ENCODE data around the gene USP40.
A peak's percentile ranks its signal among the peaks of the same experiment; 100 is the strongest.

USP40 gene

DNA sequence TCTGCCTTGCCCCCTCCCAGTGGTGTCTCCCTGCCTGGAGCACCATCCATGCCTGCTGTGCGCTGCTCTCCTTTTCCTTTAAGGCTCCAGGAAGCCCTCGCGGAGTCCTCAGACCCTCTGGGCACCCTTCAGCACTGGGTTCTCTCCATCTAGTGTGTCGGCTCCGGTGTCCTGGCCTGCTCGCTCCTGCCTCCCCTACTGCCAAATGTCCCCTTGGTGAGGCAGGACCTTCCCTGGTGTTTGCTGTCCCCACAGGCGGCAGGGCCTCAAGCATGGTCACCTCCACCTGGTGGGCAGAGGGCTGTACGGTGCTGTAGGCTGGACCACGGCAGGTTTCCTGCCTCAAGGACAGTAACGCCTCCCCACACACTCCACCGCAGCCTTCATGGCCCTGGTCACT, 122.1 kb downstream of the USP40 start:
- no peak for DNase-seq (ENCODE audit: low spot score)

DNA sequence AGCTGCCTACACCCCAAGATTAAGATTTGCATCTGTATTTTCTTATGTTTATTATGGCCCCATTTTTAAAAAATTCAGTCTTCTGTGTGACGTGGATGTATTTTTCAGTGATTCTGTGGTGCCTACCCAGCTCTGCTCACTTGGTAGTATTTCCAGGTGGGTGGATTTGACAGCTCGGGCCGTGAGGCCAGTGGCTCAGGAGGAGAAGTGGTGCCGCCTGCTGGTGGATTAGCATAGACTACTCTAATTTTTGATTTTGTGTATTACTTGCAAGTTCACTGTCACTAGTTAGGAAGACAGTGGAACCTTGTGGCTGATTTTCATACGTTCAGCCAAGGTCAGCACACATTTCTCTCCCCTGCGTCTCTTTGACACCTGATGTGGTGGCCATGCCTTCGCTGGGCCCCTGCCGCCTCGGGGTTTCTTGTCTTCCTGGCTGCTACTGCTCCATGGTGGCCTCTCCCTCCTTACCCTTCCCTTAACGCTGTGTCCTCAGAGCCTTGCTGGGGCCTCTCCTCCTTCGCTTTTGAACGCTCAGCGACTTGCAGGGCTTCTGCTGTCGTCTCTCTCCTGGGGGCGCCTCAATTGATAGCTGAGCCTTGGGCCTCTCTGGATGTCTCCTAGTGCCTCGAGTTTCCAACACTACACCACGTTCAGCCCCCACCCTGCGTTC, 122.9 kb downstream of the USP40 start:
- DNase-seq (ENCODE audit: low spot score), result peak; percentile 84

DNA sequence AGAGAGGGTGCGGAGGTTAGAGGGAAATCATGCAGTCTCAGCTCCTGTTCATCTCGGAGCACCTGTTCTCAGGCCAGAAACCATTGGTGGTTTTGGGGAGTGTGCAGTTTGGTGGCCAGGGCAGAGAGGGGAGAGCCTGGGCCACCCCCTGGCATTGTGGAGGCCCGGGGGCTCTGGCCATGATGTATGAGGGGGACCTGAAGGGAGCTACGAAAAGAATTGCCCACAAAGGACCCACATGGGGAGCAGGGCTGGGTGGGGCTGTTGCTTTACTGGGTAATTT, 124.6 kb downstream of the USP40 start:
- no peak for DNase-seq (ENCODE audit: low spot score)

DNA sequence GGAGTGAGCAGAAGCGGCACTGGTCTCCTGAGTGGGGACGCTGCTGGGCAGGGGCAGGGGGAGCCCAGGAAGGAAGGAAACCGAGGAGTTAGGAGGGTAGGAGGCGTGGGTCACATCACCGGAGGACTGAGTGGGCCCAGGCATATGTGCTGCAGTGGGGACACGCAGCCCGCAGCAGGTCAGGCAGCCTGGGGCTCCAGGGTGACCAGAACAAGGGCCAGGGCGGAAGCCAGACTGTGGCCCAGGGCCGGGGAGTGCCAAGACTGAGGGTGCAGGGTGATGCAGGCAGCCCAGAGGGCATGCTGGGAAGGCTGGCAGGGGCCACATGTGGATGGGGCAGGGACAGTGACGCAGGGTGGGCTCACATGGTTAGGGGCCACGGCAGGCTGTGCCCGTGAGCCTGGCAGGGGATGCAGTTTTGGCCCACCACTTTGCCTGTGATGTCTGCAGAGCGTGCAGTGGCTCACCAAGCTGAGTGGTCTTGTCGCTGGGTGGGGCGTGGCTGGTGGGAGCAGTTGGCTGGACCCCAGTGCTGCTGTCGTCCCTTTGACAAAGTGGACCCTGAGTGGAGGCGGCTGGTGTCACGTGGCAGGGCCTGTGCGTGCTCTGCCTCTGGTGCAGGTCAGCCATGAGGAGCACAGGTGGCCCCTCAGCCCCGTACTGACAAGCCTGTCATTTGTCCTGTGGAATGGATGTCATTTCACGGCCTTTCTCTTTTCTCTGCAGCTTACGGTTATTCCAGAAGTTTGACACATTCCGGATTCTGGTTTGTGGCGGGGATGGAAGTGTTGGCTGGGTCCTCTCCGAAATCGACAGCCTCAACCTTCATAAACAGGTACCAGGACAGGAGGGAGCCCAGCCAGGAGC, 125.2 kb downstream of the USP40 start:
- DNase-seq (ENCODE audit: low spot score), result no peak

DNA sequence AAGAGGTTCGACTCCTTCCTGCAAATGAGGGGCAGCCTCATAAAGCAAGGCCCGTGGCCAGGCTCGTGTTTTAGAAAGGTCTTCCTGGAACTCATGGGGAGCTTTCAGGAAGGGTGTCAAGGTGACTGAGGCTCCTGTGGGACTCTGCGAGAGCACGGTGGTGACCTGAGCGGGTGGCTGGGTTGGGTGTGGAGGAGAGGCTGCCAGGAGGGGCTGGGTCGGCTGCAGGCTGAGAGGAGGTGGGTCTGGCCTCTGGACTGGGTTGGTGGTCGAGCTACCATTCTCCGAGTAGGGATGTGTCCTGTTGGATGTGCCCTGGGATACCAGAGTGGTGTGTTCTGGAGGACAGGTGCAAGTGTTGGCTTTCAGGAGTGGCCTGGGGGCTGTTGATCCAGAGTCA, 125.9 kb downstream of the USP40 start:
- no peak for DNase-seq (ENCODE audit: low spot score)

DNA sequence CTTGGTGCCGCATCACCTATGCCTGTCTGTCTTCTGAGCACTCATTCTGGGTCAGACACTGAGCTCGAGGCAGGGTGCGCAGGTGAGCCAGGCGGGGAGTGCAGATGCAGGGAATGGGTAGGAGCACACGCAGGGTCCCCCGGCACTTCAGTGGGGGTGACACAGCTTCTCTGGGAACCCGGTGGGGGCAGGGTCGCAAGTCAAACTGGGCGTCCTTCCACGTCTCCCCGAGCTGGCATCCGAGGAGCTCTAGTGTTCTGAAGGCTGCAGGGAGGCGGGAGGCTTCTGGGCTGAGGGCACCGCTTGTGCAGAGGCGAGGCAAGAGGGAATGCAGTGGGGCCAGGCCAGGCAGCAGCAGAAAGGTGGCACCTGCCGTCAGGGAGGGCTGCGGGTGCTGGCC, 126.3 kb downstream of the USP40 start:
- no peak for DNase-seq (ENCODE audit: low spot score)

GRCh38 chr2:233439191-233439590, 127.4 kb downstream of the USP40 start:
- no peak for DNase-seq (ENCODE audit: low spot score)

DNA sequence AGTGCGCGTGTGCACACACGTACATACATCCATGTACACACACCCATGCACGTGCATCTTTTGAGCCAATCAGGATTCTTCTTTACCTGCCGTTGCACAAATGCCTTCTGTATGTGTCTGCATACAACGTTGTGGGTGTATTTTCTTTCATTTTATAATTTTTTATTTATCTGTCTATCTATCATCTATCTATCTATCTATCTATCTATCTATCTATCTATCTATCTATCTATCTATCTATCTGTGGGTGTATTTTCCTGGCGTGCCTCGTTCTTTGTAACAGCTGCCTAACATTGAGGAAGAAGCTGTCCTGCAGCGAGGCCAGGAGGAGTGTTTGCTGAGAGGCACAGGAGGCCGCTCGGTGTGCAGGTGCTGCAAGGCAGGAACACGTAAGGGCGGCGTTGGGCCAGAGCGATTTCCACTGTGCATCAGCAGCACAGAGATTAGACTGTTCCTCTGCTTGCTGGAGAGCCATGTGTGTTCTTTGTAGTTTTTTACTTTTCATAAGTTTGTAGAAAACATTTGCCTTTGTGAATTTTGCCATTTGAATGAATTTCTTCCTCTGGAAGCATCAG, 127.9 kb downstream of the USP40 start:
- DNase-seq (ENCODE audit: low spot score), result no peak

GRCh38 chr2:233437439-233437955, 129.1 kb downstream of the USP40 start:
- DNase-seq (ENCODE audit: low spot score), result no peak

DNA sequence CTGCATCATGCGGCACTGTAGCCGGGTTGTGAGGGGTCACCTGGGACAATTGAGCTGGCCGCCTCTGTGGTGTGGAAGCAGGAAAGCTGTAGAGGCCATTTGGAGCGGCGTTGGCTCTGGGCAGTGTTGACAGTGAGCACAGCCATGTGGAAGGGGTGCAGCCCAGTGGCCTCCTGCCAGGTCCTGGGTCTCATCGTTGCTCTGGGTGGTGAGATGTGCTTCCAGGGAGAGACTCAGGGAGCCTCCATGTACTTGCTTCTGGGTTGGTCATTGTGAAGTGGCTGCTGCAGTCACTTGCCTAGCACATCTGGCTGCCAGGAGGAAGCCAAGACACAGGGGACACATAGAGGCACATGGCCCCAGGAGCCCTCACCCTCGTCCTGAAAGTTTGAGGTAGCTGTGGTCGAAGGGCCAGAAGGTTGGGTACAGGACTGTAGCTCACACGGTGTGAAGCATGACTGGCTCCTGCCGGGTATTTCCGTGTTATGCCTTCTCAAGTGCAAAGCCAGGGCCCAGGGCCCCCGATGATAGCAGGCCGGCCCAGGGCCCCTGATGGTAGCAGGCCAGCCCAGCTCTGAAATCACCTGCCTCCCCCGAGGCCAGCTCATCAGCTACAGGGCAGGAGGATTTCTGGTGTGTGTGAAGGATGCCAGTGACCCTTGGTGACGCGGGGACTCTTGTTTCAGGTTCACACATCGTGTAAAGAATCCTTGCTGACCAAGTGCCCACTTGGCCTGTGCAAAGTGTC, 129.7 kb downstream of the USP40 start:
- no peak for DNase-seq (ENCODE audit: low spot score)

GRCh38 chr2:233436191-233436581, 130.4 kb downstream of the USP40 start:
- no peak for DNase-seq (ENCODE audit: low spot score)

- DNase-seq (ENCODE audit: low spot score), result no peak
Observed at GRCh38 chr2:233435436-233436190, 131.0 kb downstream of the USP40 start.

DNA sequence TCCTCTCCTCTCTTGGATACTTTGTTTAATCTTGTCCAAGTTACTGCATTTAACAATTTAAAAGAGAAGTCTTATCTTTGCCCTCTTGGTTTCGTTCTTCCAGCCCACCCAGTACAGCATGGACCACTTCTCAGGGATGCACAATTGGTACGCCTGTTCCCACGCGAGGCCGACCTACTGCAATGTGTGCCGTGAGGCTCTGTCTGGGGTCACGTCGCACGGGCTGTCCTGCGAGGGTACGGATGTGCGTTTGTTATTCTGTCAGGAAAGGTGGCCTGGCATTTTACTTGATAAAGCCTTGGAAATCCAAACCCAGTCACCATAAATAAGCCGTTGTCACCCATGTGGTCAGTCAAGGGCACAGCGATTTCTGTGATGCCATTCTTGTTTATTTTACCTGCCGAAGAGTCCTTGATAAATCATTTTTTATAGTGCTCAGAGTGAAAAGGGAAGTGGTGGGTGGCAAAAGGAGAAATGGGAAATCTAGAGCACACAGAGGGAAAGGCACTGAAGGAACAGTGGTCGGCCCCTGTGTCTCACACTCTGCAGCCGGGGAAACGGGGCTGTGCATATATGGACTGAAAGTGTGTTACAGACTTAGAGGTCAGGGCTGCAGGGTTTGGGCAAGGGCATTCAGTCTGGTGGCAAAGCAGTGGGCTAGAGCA, 131.8 kb downstream of the USP40 start:
- no peak for DNase-seq (ENCODE audit: low spot score)

DNA sequence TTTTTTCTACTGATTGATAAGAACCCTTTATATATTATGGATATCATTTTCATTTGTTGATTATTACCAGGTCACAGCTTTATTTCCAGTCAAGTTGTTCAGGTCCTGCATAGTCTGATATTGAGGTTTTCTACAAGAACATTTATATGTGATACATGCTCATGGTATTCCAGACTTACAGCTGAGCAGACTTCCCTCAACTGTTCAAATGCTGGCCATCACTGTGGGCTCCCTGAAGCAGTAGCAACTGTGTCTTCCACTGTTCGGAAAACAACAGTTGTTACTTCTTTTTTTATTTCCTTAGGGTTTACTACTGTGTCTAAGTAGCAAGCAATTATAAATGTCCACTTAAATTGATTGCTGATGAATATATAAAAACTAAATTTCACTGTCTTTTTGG, 132.8 kb downstream of the USP40 start:
- DNase-seq (ENCODE audit: low spot score), result no peak

DNA sequence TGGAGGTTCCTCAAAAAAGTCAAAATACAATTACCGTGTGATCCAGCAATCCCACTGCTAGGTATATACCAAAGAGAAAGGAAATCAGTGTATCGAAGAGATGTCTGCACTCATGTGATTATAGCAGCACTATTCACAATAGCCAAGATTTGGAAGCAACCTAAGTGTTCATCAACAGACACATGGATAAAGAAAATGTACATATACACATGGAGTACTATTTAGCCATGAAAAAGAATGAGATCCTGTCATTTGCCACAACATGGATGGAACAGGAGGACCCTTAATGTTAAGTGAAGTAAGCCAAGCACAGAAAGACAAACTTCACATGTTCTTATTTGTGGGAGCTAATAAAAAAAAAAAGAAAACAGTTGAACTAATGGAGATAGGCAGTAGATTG, 133.6 kb downstream of the USP40 start:
- no peak for DNase-seq (ENCODE audit: low spot score)

DNA sequence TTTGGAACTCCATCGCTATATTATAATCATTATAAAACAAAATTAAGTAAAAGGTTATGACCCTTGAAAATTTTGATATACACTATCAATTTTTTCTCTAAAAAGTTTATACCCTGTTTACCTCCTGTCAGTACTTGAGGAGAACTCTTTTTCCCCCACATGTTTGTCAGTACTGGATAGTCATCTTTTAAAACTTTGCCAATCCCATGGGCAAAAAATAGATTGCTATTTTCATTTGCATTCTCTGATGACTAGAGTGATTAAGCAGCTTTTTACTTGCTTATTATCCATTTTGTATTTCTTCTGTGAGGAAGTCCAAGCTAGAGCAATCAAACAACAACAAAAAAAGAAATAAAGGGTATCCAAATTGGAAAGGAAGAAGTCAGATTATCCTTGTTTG, 135.9 kb downstream of the USP40 start:
- no peak for DNase-seq (ENCODE audit: low spot score)

GRCh38 chr2:233430081-233430480, 136.5 kb downstream of the USP40 start:
- no peak for DNase-seq (ENCODE audit: low spot score)

- DNase-seq (ENCODE audit: low spot score), result no peak
Observed at GRCh38 chr2:233429175-233429897, 137.2 kb downstream of the USP40 start.

- DNase-seq (ENCODE audit: low spot score), result no peak
Observed at GRCh38 chr2:233428438-233428837, 138.1 kb downstream of the USP40 start.

- no peak for DNase-seq (ENCODE audit: low spot score)
Observed at GRCh38 chr2:233428008-233428407, 138.6 kb downstream of the USP40 start.

All from CD4-positive, alpha-beta T cell treated with Interleukin-6 at 100 ng/mL for 8 hours (primary cell).